GM23248 (cell line): Measurements from ENCODE around the gene COL17A1.

Source experiments
- EZH2 ChIP-seq: fragments of 200-600 bp; sonication (generic); IDR thresholded peaks from 2 replicates; pipeline ENCODE4 v1.6.1; 2018; ENCODE audit warnings: antibody characterized with exemption, mild to moderate bottlenecking; ENCODE audit not compliant: insufficient read depth, poor library complexity, severe bottlenecking
- EZH2phosphoT487 ChIP-seq: fragments of 200-600 bp; sonication (generic); IDR thresholded peaks from 2 replicates; pipeline ENCODE4 v1.6.1; 2018; ENCODE audit warnings: antibody characterized with exemption, moderate library complexity, mild to moderate bottlenecking, low read depth; ENCODE audit not compliant: insufficient read depth

GRCh38 chr10:104037261-104037951, 48.3 kb downstream of the COL17A1 start:
- TF ChIP-seq EZH2 (no peak), EZH2phosphoT487 (no peak)
